GM18511 (cell line): ENCODE measurements around the gene CPLX1.
"Not testable (repeated sequence)": the region's sequence is repeated elsewhere in the genome, so short reads cannot be mapped to it uniquely, and the experiment has no call there.

Experiments used
- ATAC-seq: cut with Tn5 transposase; IDR thresholded peaks from one replicate; pipeline ENCODE4 v1.9.1; 2021; ENCODE audit warnings: mild to moderate bottlenecking, moderate library complexity; ENCODE audit not compliant: unreplicated experiment

CPLX1 gene

GRCh38 chr4:821631-822030, 4.3 kb downstream of the CPLX1 start:
- no peak for ATAC-seq

GRCh38 chr4:821181-821591, 4.7 kb downstream of the CPLX1 start:
- ATAC-seq = no peak

- no peak for ATAC-seq
Measured at GRCh38 chr4:820230-821172, 5.4 kb downstream of the CPLX1 start.

GRCh38 chr4:819401-820229, 6.3 kb downstream of the CPLX1 start:
- no peak for ATAC-seq

GRCh38 chr4:818106-818921, 7.6 kb downstream of the CPLX1 start:
- no peak for ATAC-seq

- no peak for ATAC-seq
Measured at GRCh38 chr4:815464-816146, 10.3 kb downstream of the CPLX1 start.

GRCh38 chr4:814312-814850, 11.5 kb downstream of the CPLX1 start:
- ATAC-seq = no peak

- no peak for ATAC-seq
Measured at GRCh38 chr4:813900-814299, 12.0 kb downstream of the CPLX1 start.

GRCh38 chr4:808860-809570, 16.9 kb downstream of the CPLX1 start:
- no peak for ATAC-seq

GRCh38 chr4:807792-808191, 18.1 kb downstream of the CPLX1 start:
- no peak for ATAC-seq

GRCh38 chr4:806979-807378, 18.9 kb downstream of the CPLX1 start:
- ATAC-seq = not testable (repeated sequence)

GRCh38 chr4:804804-805203, 21.1 kb downstream of the CPLX1 start:
- no peak for ATAC-seq

- no peak for ATAC-seq
Measured at GRCh38 chr4:803884-804283, 22.0 kb downstream of the CPLX1 start.

GRCh38 chr4:801436-802124, 24.3 kb downstream of the CPLX1 start:
- ATAC-seq = no peak

GRCh38 chr4:797066-797465, 28.9 kb downstream of the CPLX1 start:
- no peak for ATAC-seq

GRCh38 chr4:796206-796605, 29.7 kb downstream of the CPLX1 start:
- ATAC-seq = no peak

- no peak for ATAC-seq
Measured at GRCh38 chr4:795726-796119, 30.2 kb downstream of the CPLX1 start.

GRCh38 chr4:794900-795725, 30.8 kb downstream of the CPLX1 start:
- no peak for ATAC-seq
